Gastroesophageal sphincter (tissue), 4 donors: ENCODE data around the gene RAB24. TPM values are rescaled to one million over a fixed set of nuclear protein-coding genes. Genes with fewer than 3 reads are reported as not detected.
"Not testable (repeated sequence)": the region's sequence is repeated elsewhere in the genome, so short reads cannot be mapped to it uniquely, and the experiment has no call there.

Source experiments
- ATAC-seq: fragments of 150-250 bp; one replicate; pipeline ENCODE4 v1.9.1; 2016; ENCODE audit warnings: mild to moderate bottlenecking, moderate library complexity
- H3K27ac ChIP-seq, 4 donors: fragments of 200-600 bp; sonication (generic) in 3 of 4; 1 replicate in 3 of 4; 2 replicates in 1 of 4; pipeline ENCODE4 v1.5.1; 2016 to 2019
- H3K27me3 ChIP-seq: fragments of 200-600 bp; sonication (generic); one replicate; pipeline ENCODE4 v1.5.1; 2019
- H3K36me3 ChIP-seq, 2 donors: fragments of 200-600 bp; sonication (generic); one replicate each; pipeline ENCODE4 v1.5.1; 2019; ENCODE audit warnings: control low read depth in 1 of 2
- H3K4me1 ChIP-seq, 3 donors: fragments of 200-600 bp; sonication (generic); 1 replicate in 2 of 3; 2 replicates in 1 of 3; pipeline ENCODE4 v1.5.1; 2016 to 2019; ENCODE audit warnings: control low read depth in 2 of 3
- H3K4me3 ChIP-seq, 2 donors: fragments of 200-600 bp; sonication (generic); one replicate each; pipeline ENCODE4 v1.5.1; 2019; ENCODE audit warnings: mild to moderate bottlenecking in 1 of 2, moderate library complexity in 1 of 2
- H3K9me3 ChIP-seq, 3 donors: fragments of 200-600 bp; sonication (generic); one replicate each; pipeline ENCODE4 v1.5.1; 2017 to 2019; ENCODE audit warnings: control low read depth in 2 of 3
- CTCF ChIP-seq, 4 experiments: fragments of 200-600 bp in 2 of 4; fragments of 450-650 bp in 2 of 4; sonication (generic) in 1 of 4; IDR thresholded peaks; one replicate each; pipeline ENCODE4 v1.5.1; 2017 to 2019; ENCODE audit warnings: antibody characterized with exemption in 4 of 4, mild to moderate bottlenecking in 2 of 4, moderate library complexity in 2 of 4
- EP300 ChIP-seq: sonication (generic); formaldehyde crosslinking; IDR thresholded peaks from one replicate; pipeline ENCODE4 v1.6.1; 2017; ENCODE audit warnings: antibody characterized with exemption, mild to moderate bottlenecking
- POLR2A ChIP-seq, 2 donors: fragments of 450-650 bp; IDR thresholded peaks; one replicate each; pipeline ENCODE4 v1.6.1; 2017; ENCODE audit warnings: antibody characterized with exemption in 2 of 2, mild to moderate bottlenecking in 2 of 2, moderate library complexity in 1 of 2
- POLR2AphosphoS5 ChIP-seq: sonication (generic); formaldehyde crosslinking; IDR thresholded peaks from one replicate; pipeline ENCODE4 v1.6.1; 2017; ENCODE audit warnings: antibody characterized with exemption
- WGBS, 2 donors: methylation state at CpG; one replicate each; pipeline ENCODE4 v1.1.5; 2018; ENCODE audit warnings: low coverage in 1 of 2; 5-methylcytosine and 5-hydroxymethylcytosine counted together
- total RNA-seq, 4 donors: library from RNA; depleted of rRNA; stranded (reverse); fragments of >200 nt; gene quantifications; one replicate each; pipeline ENCODE4 v1.1.0, GENCODE V29; 2016

Gene RAB24
- total RNA-seq, 4 donors from 2014 or later: 21.4 to 32.4 (median 24.8) TPM

- Histone ChIP-seq H3K4me1 (peaks cover 0 to 52% (median 25%) of the 10 kb centered on the region in 3 donors), H3K36me3 (peaks cover 0 to 31% of the 10 kb centered on the region in 2 donors), H3K4me3 (no peak overlapping the region), H3K27me3 (no peaks in the 10 kb centered on the region), H3K27ac (no peak overlapping the region), H3K9me3 (no peaks in the 10 kb centered on the region)
- no peak for ATAC-seq
- WGBS, 2 donors: 56 to 65% methylated on average over 4 to 5 of the region's 43 CpGs
- TF ChIP-seq CTCF (IDR thresholded peaks at IDR 0.05) (no peak), POLR2A (IDR thresholded peaks at IDR 0.05) (no peak), POLR2AphosphoS5 (no peak), EP300 (no peak)
Measured at GRCh38 chr5:177307544-177308363, 4.2 kb upstream of the RAB24 start.

- Histone ChIP-seq H3K27ac (no peak overlapping the region), H3K4me1 (peaks cover 0 to 52% (median 26%) of the 10 kb centered on the region in 3 donors), H3K27me3 (no peaks in the 10 kb centered on the region), H3K4me3 (no peak overlapping the region), H3K36me3 (peaks cover 0 to 31% of the 10 kb centered on the region in 2 donors), H3K9me3 (no peaks in the 10 kb centered on the region)
- ATAC-seq: no peak
- no peak for TF ChIP-seq EP300
- TF ChIP-seq POLR2A (IDR thresholded peaks at IDR 0.05): no peak
- no peak for TF ChIP-seq POLR2AphosphoS5
- TF ChIP-seq CTCF (IDR thresholded peaks at IDR 0.05): no peak
- 59 to 76% methylated on average over 3 to 7 of the region's 15 CpGs for WGBS, 2 donors
Measured at GRCh38 chr5:177306674-177307543, 3.4 kb upstream of the RAB24 start.

GRCh38 chr5:177306103-177306640 is 2.7 kb upstream of the RAB24 start:
- not testable (repeated sequence) for H3K27me3 ChIP-seq

GRCh38 chr5:177304392-177305119 is 1.0 kb upstream of the RAB24 start:
- TF ChIP-seq POLR2AphosphoS5 (no peak), POLR2A (IDR thresholded peaks at IDR 0.05) (no peak)
- peak overlapping the region; percentile 80 to 95 for H3K4me3 ChIP-seq
- H3K9me3 ChIP-seq: no peaks in the 10 kb centered on the region
- WGBS, 2 donors: 82 to 86% methylated on average over 1 to 2 of the region's 19 CpGs
- ATAC-seq: no peak
- peaks cover 0 to 59% (median 38%) of the 10 kb centered on the region in 3 donors for H3K4me1 ChIP-seq
- peaks cover 0 to 35% of the 10 kb centered on the region in 2 donors for H3K36me3 ChIP-seq
- no peaks in the 10 kb centered on the region for H3K27me3 ChIP-seq
- H3K27ac ChIP-seq: peak overlapping the region in 3 of 4 donors; percentile 85 to 91 (median 89)

More at GRCh38 chr5:177306103-177306640, 2.7 kb upstream of the RAB24 start:
- not testable (repeated sequence) for H3K4me3 ChIP-seq, ATAC-seq, H3K9me3 ChIP-seq, H3K27ac ChIP-seq
- Histone ChIP-seq H3K4me1 (peaks cover 0 to 52% (median 26%) of the 10 kb centered on the region in 3 donors), H3K36me3 (peaks cover 0 to 35% of the 10 kb centered on the region in 2 donors)
- 88% methylated on average over 2 of the region's 11 CpGs; no CpG with 5 or more reads in 1 of the 2 donors for WGBS, 2 donors

- no peaks in the 10 kb centered on the region for H3K9me3 ChIP-seq
- H3K4me1 ChIP-seq: peaks cover 0 to 61% (median 38%) of the 10 kb centered on the region in 3 donors
- ATAC-seq: no peak
- WGBS, 2 donors: no CpG with 5 or more reads among the region's 25 CpGs
- peak overlapping the region; percentile 80 to 95 for H3K4me3 ChIP-seq
- H3K36me3 ChIP-seq: peaks cover 0 to 35% of the 10 kb centered on the region in 2 donors
- H3K27me3 ChIP-seq: no peaks in the 10 kb centered on the region
- H3K27ac ChIP-seq: peak overlapping the region; percentile 72 to 91 (median 87)
- TF ChIP-seq POLR2A (IDR thresholded peaks at IDR 0.05) (no peak), CTCF (IDR thresholded peaks at IDR 0.05) (peak in 1 of 4 experiments; percentile 2), POLR2AphosphoS5 (no peak), EP300 (no peak)
Measured at GRCh38 chr5:177303925-177304391, 439 bp upstream of the RAB24 start.
